ENCODE results near the gene ARHGAP22. TPM values are rescaled to one million over a fixed set of nuclear protein-coding genes. Genes with fewer than 3 reads are reported as not detected.

The ARHGAP22 gene
- total RNA-seq, 2 donors from 2014 or later = 1.9 to 2.9 TPM

GRCh38 chr10:48478980-48479811 is 125.7 kb downstream of the ARHGAP22 start:
- intact Hi-C loops (cut with DNase I, micrococcal nuclease) = no loop called here
- ATAC-seq (no peak), DNase-seq (no peak)

GRCh38 chr10:48478469-48478868 is 126.4 kb downstream of the ARHGAP22 start:
- DNase-seq = no peak
- ATAC-seq = no peak
- intact Hi-C loops (cut with DNase I, micrococcal nuclease) = no loop called here

- intact Hi-C loops (cut with DNase I, micrococcal nuclease) = no loop called here
- ATAC-seq (no peak), DNase-seq (no peak)
Measured at GRCh38 chr10:48477616-48478015, 127.3 kb downstream of the ARHGAP22 start.

GRCh38 chr10:48477141-48477540 is 127.7 kb downstream of the ARHGAP22 start:
- ATAC-seq (no peak), DNase-seq (no peak)

GRCh38 chr10:48476279-48476982 is 128.4 kb downstream of the ARHGAP22 start:
- ATAC-seq (no peak), DNase-seq (no peak)

More at GRCh38 chr10:48477141-48477540, 127.7 kb downstream of the ARHGAP22 start:
- intact Hi-C loops (cut with DNase I, micrococcal nuclease) = no loop called here

GRCh38 chr10:48475943-48476278 is 129.0 kb downstream of the ARHGAP22 start:
- ATAC-seq (no peak), DNase-seq (no peak)
- intact Hi-C loops (cut with DNase I, micrococcal nuclease) = no loop called here

More at GRCh38 chr10:48476279-48476982, 128.4 kb downstream of the ARHGAP22 start:
- intact Hi-C loops (cut with DNase I, micrococcal nuclease) = no loop called here

GRCh38 chr10:48474765-48475365 is 130.0 kb downstream of the ARHGAP22 start:
- intact Hi-C loops (cut with DNase I, micrococcal nuclease) = no loop called here
- ATAC-seq (no peak), DNase-seq (no peak)

- intact Hi-C loops (cut with DNase I, micrococcal nuclease) = no loop called here
- ATAC-seq (no peak), DNase-seq (no peak)
Measured at GRCh38 chr10:48473704-48474103, 131.2 kb downstream of the ARHGAP22 start.

GRCh38 chr10:48472501-48473069 is 132.3 kb downstream of the ARHGAP22 start:
- no peak for DNase-seq
- no peak for ATAC-seq
- intact Hi-C loops (cut with DNase I, micrococcal nuclease) = no loop called here

GRCh38 chr10:48470893-48471805 is 133.7 kb downstream of the ARHGAP22 start:
- intact Hi-C loops (cut with DNase I, micrococcal nuclease) = no loop called here
- ATAC-seq (no peak), DNase-seq (no peak)

- DNase-seq = no peak
- intact Hi-C loops (cut with DNase I, micrococcal nuclease) = no loop called here
Measured at GRCh38 chr10:48470115-48470892, 134.6 kb downstream of the ARHGAP22 start.

GRCh38 chr10:48469516-48470020 is 135.3 kb downstream of the ARHGAP22 start:
- no peak for DNase-seq
- intact Hi-C loops (cut with DNase I, micrococcal nuclease) = no loop called here
- ATAC-seq = no peak

More at GRCh38 chr10:48470115-48470892, 134.6 kb downstream of the ARHGAP22 start:
- ATAC-seq = no peak

GRCh38 chr10:48468866-48469511 is 135.9 kb downstream of the ARHGAP22 start:
- intact Hi-C loops (cut with DNase I, micrococcal nuclease) = no loop called here
- ATAC-seq = no peak
- DNase-seq = no peak

- intact Hi-C loops (cut with DNase I, micrococcal nuclease) = no loop called here
- ATAC-seq (no peak), DNase-seq (no peak)
Measured at GRCh38 chr10:48468130-48468790, 136.6 kb downstream of the ARHGAP22 start.

- ATAC-seq (no peak), DNase-seq (no peak)
- intact Hi-C loops (cut with DNase I, micrococcal nuclease) = no loop called here
Measured at GRCh38 chr10:48467669-48468068, 137.2 kb downstream of the ARHGAP22 start.

GRCh38 chr10:48466611-48467240 is 138.1 kb downstream of the ARHGAP22 start:
- intact Hi-C loops (cut with DNase I, micrococcal nuclease) = no loop called here
- DNase-seq (no peak), ATAC-seq (no peak)
